ENCODE results near the gene CFAP410.

GRCh38 chr21:44331650-44332307, 7.4 kb downstream of the CFAP410 start:
- no peak for TF ChIP-seq CTCF (conservative IDR thresholded peaks at IDR 0.05 in 1 of 2, IDR thresholded peaks at IDR 0.05 in 1 of 2; ENCODE audit: extremely low read depth in 1 of 2, insufficient read depth in 1 of 2, low read depth in 1 of 2, low read length in 2 of 2)
- TF ChIP-seq EZH2 (IDR thresholded peaks at IDR 0.05; ENCODE audit: borderline replicate concordance, low read length), result no peak
